Thoracic aorta (tissue), 2 donors: Measurements from ENCODE around the gene MCF2L. TPM values are rescaled to one million over a fixed set of nuclear protein-coding genes. Genes with fewer than 3 reads are reported as not detected.

Experiments used
- ATAC-seq: fragments of 150-250 bp; one replicate; pipeline ENCODE4 v1.8.0; 2017; ENCODE audit warnings: low read depth; ENCODE audit not compliant: insufficient number of reproducible peaks, low FRiP score
- DNase-seq: peaks from one replicate; pipeline ENCODE4 v3.0.0-alpha.2; 2020; ENCODE audit warnings: low spot score
- H3K27ac ChIP-seq, 2 donors: fragments of 200-600 bp; sonication (generic); 1 replicate in 1 of 2; 2 replicates in 1 of 2; pipeline ENCODE4 v1.5.1; 2016; ENCODE audit warnings: mild to moderate bottlenecking in 2 of 2, moderate library complexity in 2 of 2
- H3K27me3 ChIP-seq: fragments of 200-600 bp; sonication (generic); replicated peaks from 2 replicates; pipeline ENCODE4 v1.6.0; 2016; ENCODE audit warnings: mild to moderate bottlenecking; ENCODE audit not compliant: insufficient read depth
- H3K36me3 ChIP-seq: fragments of 200-600 bp; sonication (generic); one replicate; pipeline ENCODE4 v1.5.1; 2016
- H3K4me1 ChIP-seq, 2 donors: fragments of 200-600 bp; sonication (generic); 1 replicate in 1 of 2; 2 replicates in 1 of 2; pipeline versions ENCODE4 v1.5.1 to v1.6.0; 2016; ENCODE audit warnings: low read depth in 2 of 2, mild to moderate bottlenecking in 1 of 2; ENCODE audit not compliant: control insufficient read depth in 1 of 2
- H3K4me3 ChIP-seq: fragments of 200-600 bp; sonication (generic); 2 replicates; pipeline ENCODE4 v1.5.1; 2016; ENCODE audit warnings: mild to moderate bottlenecking
- H3K9me3 ChIP-seq: fragments of 200-600 bp; sonication (generic); 2 replicates; pipeline ENCODE4 v1.5.1; 2016
- total RNA-seq, 2 donors: library from RNA; depleted of rRNA; stranded (reverse); fragments of >200 nt; gene quantifications; one replicate each; pipeline versions ENCODE4 v1.1.0 to v1.2.3, GENCODE V29; 2016
- TF ChIP-seq, protein P1 (sequence below): fragments of 200-600 bp; sonication (generic); IDR thresholded peaks from one replicate; pipeline ENCODE4 v1.5.1; 2019; ENCODE audit warnings: antibody characterized with exemption

Gene MCF2L
- total RNA-seq, 2 donors from 2014 or later, result 34.9 to 49.2 TPM

DNA sequence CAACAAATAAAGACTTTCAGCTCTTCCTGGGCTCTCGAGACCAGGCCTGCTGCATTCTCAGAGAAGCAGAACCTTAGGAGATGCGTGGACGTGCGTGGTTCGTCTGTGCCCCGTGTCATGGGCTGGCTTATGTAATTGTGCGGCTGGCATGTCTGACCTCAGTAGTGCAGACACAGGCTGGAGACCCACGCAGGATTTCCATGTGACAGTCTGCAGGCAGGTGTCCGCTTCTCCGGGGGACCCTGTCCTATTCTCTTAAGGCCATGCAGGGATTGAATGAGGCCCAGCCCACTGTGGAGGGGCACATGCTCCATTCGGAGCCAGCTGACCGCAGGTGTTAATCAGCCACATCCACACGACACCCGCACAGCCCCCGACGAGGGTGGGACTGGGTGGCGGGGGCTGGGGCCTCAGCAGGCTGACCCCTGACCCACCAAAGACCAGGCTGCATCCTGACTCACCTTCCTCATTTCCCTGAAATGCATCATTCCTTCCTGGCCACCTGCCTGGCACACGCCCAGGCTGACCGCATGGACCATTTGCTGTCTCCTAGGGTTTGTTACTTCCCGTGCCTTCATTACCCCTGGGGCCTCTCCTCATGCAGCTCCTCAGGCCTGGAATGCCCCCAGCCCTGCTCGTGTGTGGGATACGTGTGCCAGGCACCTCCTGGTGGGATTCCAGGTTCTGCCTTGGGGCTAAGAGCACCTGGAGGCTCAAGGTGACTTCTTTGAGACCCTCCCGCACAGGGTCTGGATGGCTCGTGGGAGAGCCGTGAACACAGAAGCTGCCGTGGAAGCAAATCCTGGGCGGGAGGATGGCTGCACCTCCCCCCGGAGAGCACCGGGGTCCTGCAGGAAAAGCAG, 10.7 kb upstream of the MCF2L start:
- no peaks in the 10 kb centered on the region for H3K27me3 ChIP-seq
- no peaks in the 10 kb centered on the region for H3K36me3 ChIP-seq
- H3K4me1 ChIP-seq, result no peaks in the 10 kb centered on the region
- DNase-seq (no peak), ATAC-seq (no peak)
- no peaks in the 10 kb centered on the region for H3K9me3 ChIP-seq
- H3K27ac ChIP-seq, result no peak overlapping the region
- no peak overlapping the region for H3K4me3 ChIP-seq
- TF ChIP-seq, protein P1, sequence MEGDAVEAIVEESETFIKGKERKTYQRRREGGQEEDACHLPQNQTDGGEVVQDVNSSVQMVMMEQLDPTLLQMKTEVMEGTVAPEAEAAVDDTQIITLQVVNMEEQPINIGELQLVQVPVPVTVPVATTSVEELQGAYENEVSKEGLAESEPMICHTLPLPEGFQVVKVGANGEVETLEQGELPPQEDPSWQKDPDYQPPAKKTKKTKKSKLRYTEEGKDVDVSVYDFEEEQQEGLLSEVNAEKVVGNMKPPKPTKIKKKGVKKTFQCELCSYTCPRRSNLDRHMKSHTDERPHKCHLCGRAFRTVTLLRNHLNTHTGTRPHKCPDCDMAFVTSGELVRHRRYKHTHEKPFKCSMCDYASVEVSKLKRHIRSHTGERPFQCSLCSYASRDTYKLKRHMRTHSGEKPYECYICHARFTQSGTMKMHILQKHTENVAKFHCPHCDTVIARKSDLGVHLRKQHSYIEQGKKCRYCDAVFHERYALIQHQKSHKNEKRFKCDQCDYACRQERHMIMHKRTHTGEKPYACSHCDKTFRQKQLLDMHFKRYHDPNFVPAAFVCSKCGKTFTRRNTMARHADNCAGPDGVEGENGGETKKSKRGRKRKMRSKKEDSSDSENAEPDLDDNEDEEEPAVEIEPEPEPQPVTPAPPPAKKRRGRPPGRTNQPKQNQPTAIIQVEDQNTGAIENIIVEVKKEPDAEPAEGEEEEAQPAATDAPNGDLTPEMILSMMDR, result no peak

DNA sequence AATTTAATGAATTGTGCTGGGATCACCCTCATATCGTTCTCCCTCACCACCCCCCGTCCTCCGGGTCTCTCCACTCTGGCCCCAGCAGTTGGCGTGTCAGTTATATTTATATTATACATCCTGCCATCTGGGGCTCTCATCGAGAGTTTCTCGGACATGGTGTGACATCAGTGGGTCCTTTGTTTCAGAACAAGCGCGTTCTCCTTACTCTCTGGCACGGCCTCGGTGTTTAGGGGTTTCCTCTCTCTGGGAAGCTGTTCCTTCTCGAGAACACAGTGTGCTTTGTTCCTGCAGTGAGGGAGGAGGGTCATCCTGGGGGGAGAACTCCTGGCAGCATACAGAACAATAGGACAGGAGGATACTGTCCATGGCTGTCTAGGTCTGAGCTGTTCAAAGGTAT, 9.8 kb upstream of the MCF2L start:
- no peak for DNase-seq
- no peak for ATAC-seq
- H3K9me3 ChIP-seq, result no peaks in the 10 kb centered on the region
- H3K36me3 ChIP-seq, result no peaks in the 10 kb centered on the region
- H3K27me3 ChIP-seq, result no peaks in the 10 kb centered on the region
- H3K27ac ChIP-seq, result no peak overlapping the region
- TF ChIP-seq, protein P1, result no peak
- H3K4me1 ChIP-seq, result no peaks in the 10 kb centered on the region
- no peak overlapping the region for H3K4me3 ChIP-seq

DNA sequence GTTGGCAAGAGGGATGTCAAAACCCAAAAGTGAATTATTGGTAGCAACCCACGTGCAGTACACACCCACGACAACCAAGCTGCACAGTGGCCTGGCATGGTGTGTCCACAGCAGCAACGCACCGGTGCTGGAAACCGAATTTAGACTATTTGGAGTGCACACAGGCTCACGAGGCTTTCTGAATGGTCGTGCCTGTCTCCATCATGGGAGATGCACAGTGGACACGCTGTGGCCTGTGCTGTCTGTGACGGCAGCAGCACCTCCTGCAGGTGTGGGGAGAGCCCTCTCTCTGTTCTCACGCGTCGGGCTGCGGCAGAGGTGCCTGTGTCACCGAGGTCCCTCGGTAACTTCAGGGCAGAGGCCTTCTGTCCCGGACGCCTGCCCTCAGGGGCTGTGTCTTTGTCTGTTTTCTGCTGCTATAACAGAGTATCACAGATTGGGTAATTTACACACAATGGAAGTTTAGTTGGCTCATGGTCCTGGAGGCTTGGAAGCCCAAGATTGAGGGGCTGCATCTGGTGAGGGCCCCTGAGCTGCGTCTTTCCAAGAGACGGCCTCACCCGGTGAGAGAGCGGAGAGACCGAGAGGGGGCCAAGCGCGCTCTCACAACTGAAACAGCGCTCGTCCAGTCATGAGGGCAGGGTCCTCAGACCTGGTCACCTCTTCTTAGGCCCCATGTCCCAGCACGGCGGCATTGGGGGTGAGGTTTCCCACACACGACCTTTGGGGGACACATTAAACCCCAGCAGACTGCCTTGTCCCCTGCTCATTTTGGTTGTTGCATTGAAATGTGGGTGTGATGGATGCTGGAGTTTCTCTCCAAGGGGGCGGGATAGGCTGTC, 9.1 kb upstream of the MCF2L start:
- no peaks in the 10 kb centered on the region for H3K27me3 ChIP-seq
- H3K9me3 ChIP-seq, result no peaks in the 10 kb centered on the region
- H3K27ac ChIP-seq, result no peak overlapping the region
- H3K36me3 ChIP-seq, result no peaks in the 10 kb centered on the region
- no peaks in the 10 kb centered on the region for H3K4me1 ChIP-seq
- DNase-seq, result no peak
- H3K4me3 ChIP-seq, result no peak overlapping the region
- no peak for ATAC-seq
- TF ChIP-seq, protein P1, result no peak

DNA sequence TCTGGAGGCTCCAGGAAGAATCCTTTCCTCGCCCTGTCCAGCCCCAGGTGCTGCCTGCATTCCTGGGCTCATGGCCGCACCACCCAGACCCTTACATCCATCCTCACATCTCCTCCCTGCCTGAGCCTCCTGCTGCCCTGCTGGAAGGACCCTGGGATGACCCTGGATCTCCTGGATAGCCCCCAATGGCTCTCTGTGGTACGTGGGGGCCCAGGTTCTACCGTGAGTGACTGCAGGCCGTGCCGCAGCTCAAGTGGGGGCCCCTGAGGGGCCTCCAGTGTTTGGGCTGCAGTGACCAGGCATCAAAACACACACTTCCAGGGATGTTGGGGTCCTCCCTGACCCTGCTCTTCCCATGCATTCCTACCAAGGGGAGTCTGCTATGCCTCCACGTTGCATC, 8.3 kb upstream of the MCF2L start:
- Histone ChIP-seq H3K36me3 (no peaks in the 10 kb centered on the region), H3K4me3 (no peak overlapping the region), H3K4me1 (no peaks in the 10 kb centered on the region), H3K27me3 (no peaks in the 10 kb centered on the region), H3K9me3 (no peaks in the 10 kb centered on the region), H3K27ac (no peak overlapping the region)
- TF ChIP-seq, protein P1, result no peak
- ATAC-seq, result no peak
- no peak for DNase-seq
